GM12878 (cell line): Measurements from ENCODE around the gene SOWAHC.

ENCODE experiments used
- CTCF ChIP-seq, 3 experiments: IDR thresholded peaks in 2 of 3; conservative IDR thresholded peaks in 1 of 3; 2 replicates each; pipeline ENCODE4 v1.5.1; 2011; ENCODE audit warnings: low read depth in 3 of 3, low read length in 3 of 3, mild to moderate bottlenecking in 3 of 3, control low read depth in 2 of 3, moderate library complexity in 2 of 3, inconsistent platforms in 1 of 3, mixed read lengths in 1 of 3; ENCODE audit not compliant: control insufficient read depth in 2 of 3, insufficient read depth in 1 of 3; ENCODE audit errors: extremely low read depth in 1 of 3
- EP300 ChIP-seq, 2 experiments: fragments of 150-350 bp in 1 of 2; IDR thresholded peaks; 2 replicates each; pipeline ENCODE4 v1.6.1; 2011 to 2012; ENCODE audit warnings: low read depth in 2 of 2, low read length in 2 of 2, borderline replicate concordance in 1 of 2, improper control_type of control experiment in 1 of 2, inconsistent platforms in 1 of 2; ENCODE audit not compliant: control insufficient read depth in 1 of 2
- EZH2 ChIP-seq: IDR thresholded peaks from 2 replicates; pipeline ENCODE4 v1.6.1; 2012; ENCODE audit warnings: low read depth, mild to moderate bottlenecking, control low read depth, inconsistent platforms, low read length, borderline replicate concordance; ENCODE audit not compliant: control insufficient read depth
- GABPA ChIP-seq: IDR thresholded peaks from 2 replicates; pipeline ENCODE4 v1.6.1; 2014; ENCODE audit warnings: antibody characterized with exemption, low read depth, mild to moderate bottlenecking, inconsistent platforms
- MTA3 ChIP-seq: IDR thresholded peaks from 2 replicates; pipeline ENCODE4 v1.6.1; 2012; ENCODE audit warnings: low read length, inconsistent platforms, borderline replicate concordance
- POLR2A ChIP-seq: IDR thresholded peaks from 2 replicates; pipeline ENCODE4 v1.6.1; 2011; ENCODE audit warnings: low read depth, mild to moderate bottlenecking, low read length
- SMC3 ChIP-seq: IDR thresholded peaks from 2 replicates; pipeline ENCODE4 v1.6.1; 2011; ENCODE audit warnings: low read length, improper control_type of control experiment, borderline replicate concordance
- TAF1 ChIP-seq: IDR thresholded peaks from 2 replicates; pipeline ENCODE4 v1.6.1; 2011; ENCODE audit warnings: mild to moderate bottlenecking, low read depth, low read length, borderline replicate concordance
- USF2 ChIP-seq: IDR thresholded peaks from 2 replicates; pipeline ENCODE4 v1.6.1; 2011; ENCODE audit warnings: low read depth, low read length, improper control_type of control experiment, borderline replicate concordance

- TF ChIP-seq MTA3 (no peak), POLR2A (no peak), GABPA (no peak), SMC3 (no peak), CTCF (IDR thresholded peaks at IDR 0.05 in 2 of 3, conservative IDR thresholded peaks at IDR 0.05 in 1 of 3; ENCODE audit: control insufficient read depth in 2 of 3, extremely low read depth in 1 of 3, insufficient read depth in 1 of 3, low read depth in 3 of 3, low read length in 3 of 3) (no peak), EZH2 (no peak), EP300 (IDR thresholded peaks at IDR 0.05; ENCODE audit: borderline replicate concordance in 1 of 2, control insufficient read depth in 1 of 2, low read depth in 2 of 2, low read length in 2 of 2) (no peak), USF2 (no peak), TAF1 (no peak)
Observed at GRCh38 chr2:109659396-109660045, 45.4 kb downstream of the SOWAHC start.
